M059J (cell line): ENCODE data around the gene RPRD1B. TPM values are rescaled to one million over a fixed set of nuclear protein-coding genes. Genes with fewer than 3 reads are reported as not detected.
"Not testable (repeated sequence)": the region's sequence is repeated elsewhere in the genome, so short reads cannot be mapped to it uniquely, and the experiment has no call there.

Experiments used
- DNase-seq: peaks from one replicate; pipeline ENCODE4 v3.0.0-alpha.2; 2012; ENCODE audit warnings: low read depth
- total RNA-seq: library from RNA; depleted of rRNA; stranded (reverse); fragments of >200 nt; shearing (Covaris generic); gene quantifications from 2 replicates; pipeline ENCODE4 v1.2.3, GENCODE V29; 2014

RPRD1B gene
- total RNA-seq, 1 experiment from 2014 or later, result 35.5 TPM

DNA sequence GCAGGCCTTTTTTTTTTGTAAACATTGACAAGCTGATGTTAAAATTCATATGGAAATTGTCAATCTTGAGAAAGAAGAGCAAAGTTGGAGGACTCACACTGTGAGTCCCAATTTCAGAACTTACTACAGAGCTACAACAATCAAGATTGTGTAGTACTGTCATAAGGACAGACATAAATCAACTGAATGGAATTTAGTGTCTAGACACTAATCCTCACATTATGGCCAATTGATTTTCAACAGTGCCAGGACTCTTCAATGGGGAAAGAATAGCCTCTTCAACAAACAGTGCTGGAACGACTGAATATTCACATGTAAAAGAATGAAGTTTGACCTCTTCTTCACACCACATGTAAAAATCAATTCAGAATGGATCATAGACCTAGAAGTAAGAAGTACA lies 70.7 kb downstream of the RPRD1B start:
- DNase-seq, result no peak

DNA sequence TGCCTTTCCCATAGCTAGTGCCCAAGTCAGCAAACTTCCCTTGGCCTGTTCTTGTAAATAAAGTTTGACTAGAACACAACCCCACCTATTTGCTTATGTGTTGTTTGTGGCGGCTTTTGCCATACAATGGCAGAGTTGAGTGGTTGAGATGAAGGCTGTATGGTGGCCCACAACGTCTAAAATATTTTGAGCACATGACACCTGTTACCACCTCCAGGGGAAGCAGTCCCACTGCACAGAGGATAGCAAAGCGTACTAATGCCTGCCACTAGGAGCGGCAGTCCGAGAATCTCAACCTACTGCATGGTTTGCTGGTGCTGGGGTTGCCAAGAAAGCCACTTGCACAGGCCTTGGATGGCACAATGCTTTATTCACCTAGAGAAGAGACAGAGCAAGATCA lies 72.9 kb downstream of the RPRD1B start:
- no peak for DNase-seq

DNA sequence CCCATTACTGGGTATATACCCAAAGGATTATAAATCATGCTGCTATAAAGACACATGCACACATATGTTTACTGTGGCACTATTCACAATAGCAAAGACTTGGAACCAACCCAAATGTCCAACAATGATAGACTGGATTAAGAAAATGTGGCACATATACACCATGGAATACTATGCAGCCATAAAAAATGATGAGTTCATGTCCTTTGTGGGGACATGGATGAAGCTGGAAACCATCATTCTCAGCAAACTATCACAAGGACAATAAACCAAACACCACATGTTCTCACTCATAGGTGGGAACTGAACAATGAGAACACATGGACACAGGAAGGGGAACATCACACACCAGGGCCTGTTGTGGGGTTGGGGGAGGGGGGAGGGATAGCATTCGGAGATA lies 73.8 kb downstream of the RPRD1B start:
- not testable (repeated sequence) for DNase-seq

DNA sequence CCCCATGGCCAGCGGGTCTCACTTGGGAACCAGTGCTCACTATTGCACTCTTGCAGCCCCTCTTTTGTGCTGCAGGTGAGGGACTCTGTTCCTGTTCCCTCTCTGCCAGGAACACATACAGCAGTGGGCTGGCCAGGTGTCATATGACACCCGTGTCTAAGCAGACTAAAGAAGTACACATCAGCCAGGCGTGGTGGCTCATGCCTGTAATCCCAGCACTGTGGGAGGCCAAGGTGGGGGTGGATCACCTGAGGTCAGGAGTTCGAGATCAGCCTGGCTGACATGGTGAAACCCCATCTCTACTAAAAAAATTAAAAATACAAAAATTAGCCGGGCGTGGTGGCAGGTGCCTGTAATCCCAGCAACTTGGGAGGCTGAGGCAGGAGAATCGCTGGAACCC lies 74.4 kb downstream of the RPRD1B start:
- DNase-seq, result not testable (repeated sequence)

DNA sequence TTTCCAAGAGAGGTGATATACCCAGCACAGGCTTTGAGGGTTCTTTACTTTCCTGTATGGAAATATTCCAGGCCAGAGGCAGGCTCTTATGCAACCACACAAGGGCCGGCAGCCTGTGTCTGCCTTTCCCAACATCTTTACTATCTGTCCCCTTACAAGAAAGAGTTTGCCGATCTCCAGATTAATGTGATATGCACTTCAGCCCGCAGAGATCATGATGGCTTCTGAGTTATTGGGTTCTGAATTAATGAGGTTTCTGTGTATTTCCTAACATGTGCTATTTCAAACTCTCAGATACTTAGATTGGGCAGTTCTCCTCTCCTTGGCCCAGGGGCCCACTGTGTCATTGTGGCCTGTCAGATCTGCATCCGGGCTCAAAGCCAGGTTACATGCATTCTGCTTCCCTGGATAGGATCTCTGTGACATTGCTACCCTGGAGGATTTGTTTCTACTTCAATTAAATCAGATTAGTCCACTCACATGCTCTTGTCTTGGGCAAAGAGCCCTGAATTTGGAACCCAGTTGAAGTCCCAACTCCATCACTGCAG lies 75.0 kb downstream of the RPRD1B start:
- peak; percentile 94 for DNase-seq

DNA sequence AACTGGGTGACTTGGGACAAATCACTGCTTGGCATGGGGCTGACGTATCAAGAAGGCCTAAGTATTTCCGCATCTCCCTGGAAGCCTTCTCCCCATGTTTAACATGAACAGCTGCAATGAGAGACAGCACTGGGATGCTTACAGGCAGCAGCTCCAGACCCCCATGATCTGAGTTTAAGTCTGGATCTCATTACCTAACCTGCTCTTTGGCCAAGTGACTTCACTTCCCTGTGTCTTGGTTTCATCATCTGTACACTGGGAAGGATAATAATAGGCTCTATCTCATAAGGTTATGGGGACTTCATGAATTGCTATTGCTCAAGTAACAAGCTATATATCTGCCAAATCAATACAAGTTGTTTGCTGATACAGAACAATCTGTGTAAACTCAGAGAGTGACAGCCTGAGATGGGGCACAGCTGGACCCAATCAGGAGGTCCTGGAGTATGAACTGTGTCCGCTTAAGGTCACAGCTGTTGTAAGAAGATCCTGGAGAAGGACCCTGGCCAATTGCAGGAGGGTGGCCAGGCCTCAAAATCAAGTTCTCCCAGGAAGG lies 75.5 kb downstream of the RPRD1B start:
- no peak for DNase-seq

DNA sequence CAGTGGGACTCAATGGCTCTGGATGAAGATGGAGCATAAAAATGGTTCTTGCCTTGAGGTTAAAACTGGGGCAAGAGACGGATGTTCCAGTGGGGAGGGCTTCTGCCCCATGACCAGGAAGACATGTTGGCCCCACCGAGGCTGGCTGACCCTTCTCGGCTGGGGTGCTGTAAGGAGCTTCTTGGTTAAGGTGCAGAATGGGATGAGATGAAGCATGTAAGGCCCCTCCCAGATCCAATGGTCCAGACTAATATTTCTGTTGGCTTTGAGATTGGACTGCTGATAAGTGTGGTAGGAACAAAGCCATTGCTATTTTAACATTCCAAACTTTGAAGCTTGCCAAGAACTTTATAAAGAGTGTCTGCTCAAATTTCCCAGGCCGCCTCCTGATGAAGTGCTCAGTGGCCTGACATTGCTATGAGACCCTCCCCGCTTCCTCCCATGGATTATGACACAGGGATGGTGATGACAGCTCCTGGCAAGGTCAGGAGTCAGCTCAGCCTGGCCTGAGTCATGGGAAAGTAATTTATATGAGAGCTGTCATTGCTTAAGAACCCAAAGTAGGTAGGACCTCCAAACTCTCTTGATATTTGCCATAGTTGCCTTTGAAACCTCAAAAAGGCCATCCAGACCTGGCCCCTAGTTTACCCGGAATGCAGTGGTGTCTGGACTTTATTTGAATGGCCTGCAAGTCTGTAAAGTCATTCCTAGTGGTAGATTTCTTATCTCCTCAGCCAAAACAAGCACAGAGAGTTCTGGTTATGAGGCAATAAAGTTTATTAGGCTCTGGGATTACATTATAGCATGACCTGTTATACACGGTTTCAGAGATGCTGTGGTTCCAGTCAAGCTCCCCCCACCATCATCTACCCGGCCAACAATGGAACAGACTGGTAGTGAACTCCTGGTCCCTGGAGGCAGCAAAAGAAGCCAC lies 76.3 kb downstream of the RPRD1B start:
- peak; percentile 100 for DNase-seq

DNA sequence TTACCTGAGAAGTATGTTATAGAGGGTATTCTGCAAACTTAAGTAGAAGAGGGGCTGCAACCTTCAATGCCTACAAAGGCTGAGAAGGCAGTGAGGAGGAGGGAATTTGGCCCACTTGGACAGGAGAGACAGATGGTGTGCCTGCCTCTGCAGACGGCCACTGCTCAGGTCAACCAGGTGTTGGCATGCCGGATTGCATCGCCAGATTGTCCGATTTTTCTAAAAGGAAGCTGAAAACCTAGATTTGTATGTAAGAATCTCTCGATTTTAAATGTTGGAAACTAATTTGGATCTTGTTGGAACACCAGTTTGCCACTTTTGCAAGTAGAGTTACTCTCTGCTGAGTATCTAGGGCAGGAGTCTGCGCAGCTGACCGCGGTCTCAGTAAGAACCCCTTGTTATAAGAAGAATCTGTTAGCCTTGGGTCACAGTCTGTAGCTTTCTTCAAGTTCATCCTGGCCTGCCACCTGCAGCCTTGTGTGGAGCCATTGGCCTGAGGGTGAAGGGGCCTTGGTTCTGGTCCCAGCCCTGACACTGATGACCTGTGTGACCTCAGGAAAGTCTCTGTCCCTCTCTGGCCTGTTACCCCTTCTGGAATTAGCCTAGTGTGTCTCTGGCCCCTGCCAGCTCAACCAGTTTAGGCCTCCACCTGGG lies 77.1 kb downstream of the RPRD1B start:
- no peak for DNase-seq

DNA sequence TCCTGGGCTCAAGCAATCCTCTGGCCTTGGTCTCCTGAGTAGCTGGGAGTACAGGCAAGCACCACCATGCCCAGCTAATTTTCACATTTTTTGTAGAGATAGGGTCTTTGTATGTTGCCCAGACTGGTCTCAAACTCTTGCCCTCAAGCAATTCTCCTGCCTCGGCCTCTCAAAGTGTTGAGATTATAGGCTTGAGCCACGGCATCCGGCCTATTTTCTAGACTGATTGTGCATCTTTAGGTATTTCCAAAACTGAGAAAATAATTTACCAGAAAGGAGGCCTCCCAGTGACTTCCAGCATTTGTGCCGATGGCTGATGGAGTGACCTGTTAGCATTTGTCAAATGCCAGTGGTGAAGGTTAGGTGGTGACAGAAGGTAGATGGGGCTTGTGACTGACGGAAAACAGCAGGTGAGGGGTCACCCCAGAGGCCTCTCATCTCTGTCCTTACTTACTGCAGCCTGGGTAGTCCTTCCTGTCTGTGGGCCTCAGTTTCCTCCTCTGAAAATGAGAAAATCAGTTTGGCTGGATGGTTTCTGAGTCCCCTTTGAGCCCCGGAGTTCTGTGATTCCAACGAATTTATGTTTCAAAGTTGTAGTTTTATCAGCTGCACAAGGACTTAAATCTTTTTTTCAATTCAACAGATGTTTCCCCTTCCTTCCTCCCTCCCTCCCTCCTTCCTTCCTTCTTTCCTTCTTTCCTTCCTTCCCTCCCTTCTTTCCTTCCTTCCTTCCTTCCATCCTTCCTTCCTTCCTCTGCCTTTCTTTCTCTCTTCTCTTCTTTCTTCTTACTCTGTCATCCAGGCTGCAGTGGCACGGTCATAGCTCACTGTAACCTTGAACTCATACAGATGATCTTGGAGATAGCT lies 78.1 kb downstream of the RPRD1B start:
- no peak for DNase-seq

DNA sequence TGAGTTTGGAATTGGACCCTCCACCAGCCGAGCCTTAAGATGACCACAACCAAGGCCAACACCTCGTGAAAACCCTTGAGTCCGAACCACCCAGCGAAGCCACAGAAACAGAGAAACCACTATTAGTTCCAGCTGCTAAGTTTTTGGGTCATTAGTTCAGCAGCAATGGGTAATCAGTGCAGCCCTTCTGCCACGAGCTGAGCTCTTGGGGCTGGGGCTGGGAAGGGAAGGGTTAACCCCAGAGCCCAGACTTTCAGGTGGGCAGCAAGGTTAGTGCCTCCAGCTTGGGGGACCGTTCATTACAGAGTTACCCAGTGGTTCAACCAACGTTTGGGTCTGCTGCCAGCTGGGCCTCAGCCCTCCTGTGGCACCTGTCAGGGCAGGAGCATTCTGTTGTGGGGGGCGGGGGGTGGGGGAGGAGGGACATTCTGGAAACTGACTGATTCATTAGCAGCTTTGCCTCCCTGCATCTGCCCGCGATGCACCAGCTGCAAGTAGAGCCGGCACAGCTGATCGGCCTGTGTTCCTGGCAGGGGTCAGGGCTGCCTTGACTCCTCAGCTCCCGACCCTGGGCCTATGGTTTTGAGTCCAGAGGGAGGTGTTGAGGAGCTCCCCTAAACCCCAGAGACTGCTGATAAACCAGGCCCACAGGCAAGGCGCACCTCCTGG lies 78.8 kb downstream of the RPRD1B start:
- no peak for DNase-seq

DNA sequence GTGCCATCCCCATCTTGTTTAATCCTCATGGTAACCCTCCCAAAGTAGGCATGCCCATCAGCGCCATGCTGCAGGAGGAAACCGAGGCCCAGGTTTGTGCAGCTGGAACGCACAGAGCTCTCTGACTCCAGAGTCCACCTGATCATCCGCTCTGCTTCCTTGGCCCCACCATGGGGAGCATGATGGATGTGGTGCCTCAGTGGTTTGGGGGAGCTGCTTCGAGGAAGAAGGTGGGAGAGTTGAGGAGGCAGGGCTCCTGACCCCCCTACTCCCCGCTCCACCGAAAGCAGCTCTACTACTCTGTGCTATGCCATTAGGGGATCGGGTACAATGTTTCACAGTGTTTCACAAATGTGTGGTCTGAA lies 79.4 kb downstream of the RPRD1B start:
- DNase-seq, result no peak

DNA sequence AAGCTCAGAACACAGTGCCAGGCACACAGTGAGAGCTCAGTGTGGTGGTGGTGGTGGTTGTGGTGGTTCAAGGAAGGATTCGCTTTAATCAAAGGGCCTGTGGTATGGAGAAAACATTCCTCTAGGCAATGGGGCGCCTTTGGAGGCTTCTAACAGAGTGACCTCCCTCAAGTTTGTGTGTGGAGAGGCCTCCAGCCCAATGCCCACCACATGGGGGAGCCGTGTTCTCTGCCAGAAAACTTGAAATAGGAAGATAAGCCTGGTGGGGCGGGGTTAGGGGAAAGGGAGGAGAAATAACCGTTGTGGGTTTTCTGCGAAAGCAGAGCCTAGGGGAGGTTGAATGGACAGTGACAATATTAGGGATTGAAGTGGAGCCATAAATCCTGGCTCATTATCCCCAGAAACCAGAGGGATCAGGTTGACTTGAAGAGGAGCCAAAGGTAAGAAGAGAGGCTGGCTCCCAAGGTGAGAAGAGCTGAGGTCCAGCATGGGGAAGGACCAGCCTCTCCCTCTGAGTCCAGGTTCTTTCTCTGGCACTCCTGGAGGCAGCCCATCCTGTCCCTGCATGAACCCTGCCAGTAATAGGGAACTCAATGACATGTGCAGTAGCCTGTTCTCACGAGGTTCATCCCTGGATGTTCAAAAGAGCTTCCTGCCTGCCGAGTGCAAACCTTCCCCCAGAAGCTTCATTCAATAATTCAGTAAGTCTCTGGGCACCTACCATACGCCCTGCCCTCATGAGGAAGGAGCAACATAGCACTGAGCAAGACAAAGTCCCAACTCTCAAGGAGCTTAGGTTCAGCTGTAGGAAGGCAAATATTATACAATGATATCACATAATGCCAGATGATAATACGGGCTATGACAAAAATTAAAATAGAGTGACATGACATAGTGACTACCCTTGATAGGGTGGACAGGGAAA lies 80.1 kb downstream of the RPRD1B start:
- DNase-seq, result peak; percentile 84

DNA sequence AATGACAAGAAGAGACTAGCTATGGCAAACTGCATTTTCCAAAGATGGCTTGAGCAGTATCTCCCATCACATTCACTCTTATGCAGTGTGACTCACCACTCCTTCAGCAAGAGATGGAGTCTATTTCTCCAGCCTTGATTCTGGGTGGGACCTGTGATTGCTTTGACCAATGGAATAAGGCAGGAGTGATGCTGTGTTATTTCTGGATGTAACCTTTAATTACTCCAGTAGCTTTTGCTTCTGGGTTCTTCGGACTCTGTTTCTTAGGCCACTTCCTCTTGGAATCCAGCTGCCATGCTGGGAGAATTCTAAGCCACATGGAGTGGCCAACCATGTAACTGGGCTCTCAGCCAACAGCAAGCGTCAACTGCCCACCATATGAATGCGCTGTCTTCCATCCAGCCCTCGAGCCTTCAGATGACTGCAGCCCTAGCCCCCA lies 80.8 kb downstream of the RPRD1B start:
- peak; percentile 90 for DNase-seq

DNA sequence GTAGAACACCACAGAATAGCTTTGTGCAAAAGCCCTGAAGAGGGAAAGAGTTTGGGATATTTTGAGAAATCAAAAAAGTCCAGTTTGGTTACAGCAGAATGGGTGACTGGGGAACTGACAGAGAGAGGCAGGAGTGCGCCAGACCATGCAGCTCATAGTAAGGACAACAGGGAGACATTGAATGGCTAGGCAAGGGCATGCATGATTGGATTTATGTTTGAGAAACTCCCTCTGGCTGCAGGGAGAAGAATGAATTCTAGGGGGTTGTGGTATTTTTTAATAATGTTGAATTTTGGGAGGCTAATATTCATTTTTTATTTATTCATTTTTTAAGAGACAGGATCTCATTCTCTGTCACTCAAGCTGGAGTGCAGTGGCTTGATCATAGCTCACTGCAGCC lies 81.7 kb downstream of the RPRD1B start:
- DNase-seq, result no peak

DNA sequence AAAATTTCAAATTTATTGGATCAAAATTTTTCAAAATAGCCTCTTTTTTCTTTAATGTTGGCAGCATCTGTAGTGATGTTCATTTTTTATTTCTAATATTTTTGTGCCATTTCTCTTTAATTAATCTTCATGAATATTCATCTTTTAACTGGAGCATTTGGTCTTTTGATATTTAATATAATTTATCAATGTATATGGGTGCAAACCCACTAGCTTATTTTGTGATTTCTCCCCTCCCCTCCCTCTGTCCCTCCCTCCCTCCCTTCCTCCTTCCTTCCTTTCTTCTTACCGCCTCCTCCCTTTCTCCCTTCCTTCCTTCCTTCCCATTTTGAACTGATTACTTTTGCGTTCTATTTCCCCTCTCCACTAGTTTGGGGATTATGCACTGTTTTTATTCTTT lies 82.3 kb downstream of the RPRD1B start:
- DNase-seq, result no peak

DNA sequence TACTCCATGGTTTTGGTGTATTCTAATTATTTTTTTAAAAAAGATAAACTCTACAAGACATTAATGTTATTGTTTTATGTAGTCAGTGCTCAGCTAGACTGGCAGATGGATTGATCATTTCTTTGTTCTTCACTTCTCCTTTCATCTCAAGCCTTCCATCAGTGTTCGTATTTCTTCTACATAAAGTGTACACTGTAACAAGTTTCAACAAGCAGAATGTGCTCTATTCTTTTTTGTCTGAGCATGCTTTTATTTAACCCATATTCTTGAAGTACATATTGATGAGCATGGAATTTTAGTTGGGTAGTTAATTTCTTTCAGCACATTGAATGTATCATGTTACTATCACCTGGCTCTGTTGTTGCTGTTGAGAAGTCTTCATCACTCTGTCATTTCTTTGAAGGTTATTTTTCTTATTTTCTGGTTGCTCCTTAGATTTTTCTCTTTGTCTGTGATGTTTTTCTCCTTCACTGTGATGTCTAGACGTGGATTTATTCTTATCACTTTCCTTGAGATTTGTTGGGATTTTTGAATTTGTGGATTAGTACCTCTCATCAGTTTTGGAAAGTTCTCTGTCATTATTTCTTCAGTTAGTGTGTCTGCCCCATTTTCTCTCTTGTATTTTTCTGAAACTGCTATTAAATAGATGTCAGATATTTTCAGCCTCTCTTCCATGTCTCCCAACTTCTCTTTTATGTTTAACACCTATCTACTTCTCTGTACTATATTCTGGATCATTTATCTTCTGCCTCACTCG lies 83.0 kb downstream of the RPRD1B start:
- DNase-seq, result no peak

DNA sequence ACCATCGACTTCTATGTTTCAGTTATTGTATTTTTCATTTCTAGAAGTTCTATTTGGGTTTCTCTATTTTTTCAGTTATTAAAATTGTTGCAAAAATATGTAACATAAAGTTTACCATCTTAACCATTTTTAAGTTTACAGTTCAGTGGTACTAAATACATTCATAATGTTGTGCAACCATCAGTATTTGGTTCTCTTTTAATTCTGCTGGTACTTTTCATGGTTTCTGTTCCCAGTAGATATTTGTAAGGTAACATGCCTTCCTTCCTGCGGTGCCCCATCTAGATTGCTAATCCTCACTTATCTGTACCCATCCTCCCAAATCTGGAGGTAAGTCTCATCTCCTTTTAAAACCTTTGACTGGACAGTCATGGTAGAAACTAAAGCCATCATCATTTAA lies 83.7 kb downstream of the RPRD1B start:
- DNase-seq, result no peak

DNA sequence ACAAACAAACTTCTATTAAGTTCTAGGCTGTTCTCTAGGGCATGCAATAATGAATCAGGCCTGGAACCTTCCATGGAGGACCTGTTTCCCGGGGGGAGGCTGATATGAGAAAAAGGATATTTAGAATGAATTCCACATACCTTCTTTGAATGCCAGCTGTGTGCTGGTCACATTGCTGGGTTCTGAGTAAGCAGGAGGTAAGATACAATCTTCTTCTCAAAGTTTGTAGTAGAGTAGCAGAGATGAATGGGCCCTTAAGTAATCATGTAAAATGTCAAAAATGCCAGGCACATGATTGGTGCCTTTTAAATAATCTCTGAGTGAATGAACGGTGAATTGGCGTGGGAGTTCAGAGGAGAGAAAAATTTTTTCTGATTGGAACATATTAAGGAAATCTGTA lies 84.1 kb downstream of the RPRD1B start:
- peak; percentile 98 for DNase-seq

DNA sequence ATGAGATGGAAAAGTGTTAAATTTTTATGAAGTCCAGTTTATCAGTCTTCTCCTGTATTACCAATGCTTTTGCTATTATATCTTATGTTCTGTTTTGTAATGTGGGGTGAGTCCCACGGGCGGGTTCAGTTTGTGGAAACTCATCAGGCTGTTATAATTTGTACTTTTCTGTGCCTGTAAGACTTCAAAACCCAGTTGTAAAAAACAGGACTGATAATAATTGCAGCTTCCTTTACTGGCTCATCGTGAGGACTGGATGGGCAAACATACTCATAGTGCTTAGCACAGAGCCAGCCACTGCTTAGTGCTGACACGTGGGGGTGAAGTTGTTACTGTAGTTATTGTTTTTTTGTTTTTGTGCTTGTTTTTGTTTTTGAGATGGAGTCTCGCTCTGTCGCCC lies 85.9 kb downstream of the RPRD1B start:
- no peak for DNase-seq
